Measurements from ENCODE around the gene GPR146.

GPR146 gene

DNA sequence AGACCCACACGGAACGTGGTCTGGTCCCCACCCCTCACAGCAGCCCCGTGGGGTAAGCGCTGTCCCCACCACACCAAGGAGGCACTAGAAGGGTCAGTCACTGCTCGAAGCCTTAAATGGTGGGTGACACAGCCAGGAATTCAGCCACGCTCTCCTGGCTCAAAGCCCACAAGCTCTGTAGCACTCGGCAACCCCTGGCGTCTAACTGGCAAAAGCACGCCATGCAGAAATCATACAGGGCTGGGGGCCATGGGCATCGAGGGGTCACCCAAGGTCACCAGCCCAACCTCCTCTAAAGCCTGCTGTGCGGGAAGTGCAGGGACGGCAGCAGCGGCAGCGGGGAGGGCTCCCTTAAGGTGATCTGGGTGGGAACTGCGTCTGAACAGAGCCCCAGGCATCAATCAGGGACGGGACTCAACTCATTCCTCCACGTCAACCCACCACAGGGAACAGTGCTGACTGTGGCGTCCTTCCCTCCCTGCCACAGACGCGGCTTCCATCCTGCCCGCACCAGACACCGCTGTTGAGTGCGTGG is 51.3 kb downstream of the GPR146 start:
- DNase-seq, result no peak

DNA sequence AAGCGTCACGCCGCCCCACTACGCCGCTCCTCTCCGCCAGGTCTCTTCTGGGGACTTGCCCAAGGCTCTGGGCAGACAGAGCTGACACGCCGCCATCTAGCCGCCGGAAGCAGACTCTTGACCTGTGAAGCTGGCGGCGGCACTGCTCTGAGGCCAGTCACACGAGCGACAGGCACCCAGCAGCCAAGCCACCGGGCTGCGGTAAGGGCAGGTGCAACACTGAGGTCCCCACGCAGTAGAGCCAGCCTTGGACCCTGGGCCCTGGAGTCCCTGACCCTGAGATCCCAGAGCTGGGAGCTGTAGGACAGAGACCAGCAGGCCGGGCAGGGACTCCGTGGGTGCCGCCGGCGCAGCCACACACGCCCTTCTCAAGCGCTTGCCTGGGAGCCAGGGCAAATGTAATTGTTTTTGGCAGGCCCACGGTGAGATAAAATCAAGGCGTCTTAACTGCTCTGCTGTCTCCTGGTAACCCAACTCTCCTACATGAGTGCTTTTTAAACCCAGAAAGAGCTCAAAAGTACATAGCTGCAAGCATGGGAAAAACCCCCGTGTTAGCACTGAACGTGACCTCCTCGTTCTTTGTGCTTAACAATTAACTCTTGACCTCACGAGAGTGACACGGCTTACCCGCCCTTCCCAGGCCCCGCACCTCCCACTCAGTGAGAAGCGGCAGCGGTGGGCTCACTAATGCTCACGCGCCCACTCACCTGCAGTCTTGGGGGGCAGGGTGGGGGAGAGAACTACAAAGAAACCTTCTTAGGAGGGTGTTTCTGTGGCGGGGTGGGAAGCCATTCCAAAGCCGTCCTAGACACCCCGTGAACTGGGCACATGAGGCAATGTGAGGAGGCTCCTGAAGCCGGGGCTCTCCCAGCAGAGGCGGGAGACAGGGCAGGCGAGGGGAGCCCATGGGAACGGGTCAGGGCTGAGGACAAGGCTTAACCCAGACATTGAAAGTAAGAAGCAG is 52.1 kb downstream of the GPR146 start:
- DNase-seq, result no peak

DNA sequence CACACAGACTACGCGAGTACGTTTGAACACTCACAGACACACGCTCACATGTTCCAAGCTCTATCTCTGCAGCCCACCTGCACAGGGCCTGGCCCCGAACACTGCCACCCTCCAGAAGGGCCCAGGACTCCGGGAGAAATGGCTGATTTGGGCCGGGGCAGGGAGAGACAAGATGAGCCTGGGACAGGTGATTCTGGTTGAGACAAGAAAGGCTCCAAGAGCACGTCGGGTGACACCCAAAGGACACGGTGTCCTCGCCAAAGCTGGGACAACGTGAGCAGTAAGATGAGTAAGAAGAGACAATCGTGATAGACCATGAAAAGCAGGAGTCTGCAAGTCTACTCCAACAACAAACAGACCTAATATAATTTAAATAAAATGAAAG is 52.8 kb downstream of the GPR146 start:
- DNase-seq, result no peak

DNA sequence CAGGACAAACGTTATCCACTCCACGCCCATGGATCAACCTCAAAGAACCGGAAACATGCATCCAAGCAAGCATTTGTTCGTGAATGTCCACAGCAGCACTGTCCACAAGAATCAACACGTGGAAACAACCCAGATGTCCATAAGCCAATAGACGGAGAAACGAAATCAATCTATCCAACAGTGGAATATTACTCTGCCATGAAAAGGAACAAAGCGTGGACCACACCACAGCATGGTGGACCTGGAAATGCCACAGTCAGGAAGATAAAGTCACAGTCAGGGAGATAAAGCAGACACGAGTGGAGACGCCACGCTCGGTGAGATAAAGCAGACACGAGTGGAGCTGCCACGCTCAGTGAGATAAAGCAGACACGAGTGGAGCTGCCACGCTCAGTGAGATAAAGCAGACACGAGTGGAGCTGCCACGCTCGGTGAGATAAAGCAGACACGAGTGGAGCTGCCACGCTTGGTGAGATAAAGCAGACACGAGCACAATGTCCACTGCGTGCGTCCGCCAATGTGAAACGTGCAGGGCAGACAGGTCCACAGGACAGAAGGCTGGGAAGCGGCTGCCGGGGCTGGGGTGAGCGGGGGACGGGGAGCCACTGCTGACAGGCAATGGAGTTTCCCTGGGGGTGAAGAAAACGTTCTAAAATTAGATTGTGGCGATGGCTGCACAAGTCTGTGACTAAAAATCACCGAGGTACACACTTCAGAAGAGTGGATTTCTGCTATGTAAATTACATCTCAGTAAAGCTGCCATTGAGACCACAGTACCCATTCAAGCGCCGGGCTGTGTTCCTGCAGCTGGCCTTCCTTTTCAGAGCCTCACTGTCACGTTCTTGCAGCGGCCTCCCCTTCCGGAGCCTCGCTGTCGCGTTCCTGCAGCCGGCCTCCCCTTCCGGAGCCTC is 54.2 kb downstream of the GPR146 start:
- DNase-seq, result no peak

DNA sequence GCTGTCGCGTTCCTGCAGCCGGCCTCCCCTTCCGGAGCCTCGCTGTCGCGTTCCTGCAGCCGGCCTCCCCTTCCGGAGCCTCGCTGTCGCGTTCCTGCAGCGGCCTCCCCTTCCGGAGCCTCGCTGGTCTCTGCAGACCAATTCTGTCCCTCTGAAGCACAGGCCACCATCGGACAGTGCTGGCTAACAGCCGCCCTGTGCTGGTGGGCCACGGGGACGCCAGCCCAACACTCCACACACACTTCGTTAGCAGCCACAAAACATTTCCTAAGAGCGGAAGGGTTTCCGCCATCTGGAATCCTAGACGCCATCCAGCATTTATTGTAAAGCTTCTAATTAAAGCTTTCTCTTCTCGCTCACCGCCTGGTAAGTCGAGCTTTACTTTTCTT is 54.8 kb downstream of the GPR146 start:
- DNase-seq, result no peak

DNA sequence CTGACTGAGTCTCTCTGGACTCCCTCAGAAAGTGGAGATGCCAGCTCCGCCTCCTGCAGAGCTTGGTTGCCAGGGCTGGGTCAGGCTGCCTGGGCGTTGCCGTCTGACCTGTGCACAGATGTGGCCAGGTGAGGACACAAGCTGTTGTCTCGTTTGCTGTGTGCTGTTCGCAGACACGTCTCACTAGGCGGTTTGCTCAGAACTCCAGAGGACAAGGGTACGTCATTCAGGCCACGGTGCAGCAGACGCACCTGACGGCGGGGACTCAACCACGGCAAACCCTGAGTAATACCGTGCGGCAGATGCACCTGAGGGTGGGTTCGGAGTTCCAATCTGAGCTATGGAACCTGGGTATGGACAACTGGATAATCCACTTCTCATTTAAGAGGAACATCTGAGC is 55.3 kb downstream of the GPR146 start:
- no peak for DNase-seq

DNA sequence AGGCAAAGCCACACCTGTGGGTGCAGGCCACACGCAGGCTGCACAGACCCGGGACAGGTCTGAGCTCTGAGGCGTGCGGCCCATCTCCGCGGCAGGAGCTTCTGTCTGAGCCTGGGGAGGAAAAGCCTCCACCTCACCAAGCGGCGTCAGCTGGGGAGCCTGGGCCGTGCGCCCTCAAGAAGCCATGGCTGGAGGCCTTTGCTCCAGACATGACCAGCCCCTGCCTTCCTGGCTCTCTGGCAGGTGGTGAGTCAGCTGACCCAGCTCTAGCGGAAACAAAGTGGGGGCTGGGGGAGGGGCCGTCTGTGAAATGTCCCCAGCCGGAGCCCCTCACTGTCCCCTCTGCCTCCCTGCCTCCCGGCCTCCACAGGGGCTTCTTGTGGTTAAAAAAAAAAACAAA is 56.0 kb downstream of the GPR146 start:
- DNase-seq, result no peak

DNA sequence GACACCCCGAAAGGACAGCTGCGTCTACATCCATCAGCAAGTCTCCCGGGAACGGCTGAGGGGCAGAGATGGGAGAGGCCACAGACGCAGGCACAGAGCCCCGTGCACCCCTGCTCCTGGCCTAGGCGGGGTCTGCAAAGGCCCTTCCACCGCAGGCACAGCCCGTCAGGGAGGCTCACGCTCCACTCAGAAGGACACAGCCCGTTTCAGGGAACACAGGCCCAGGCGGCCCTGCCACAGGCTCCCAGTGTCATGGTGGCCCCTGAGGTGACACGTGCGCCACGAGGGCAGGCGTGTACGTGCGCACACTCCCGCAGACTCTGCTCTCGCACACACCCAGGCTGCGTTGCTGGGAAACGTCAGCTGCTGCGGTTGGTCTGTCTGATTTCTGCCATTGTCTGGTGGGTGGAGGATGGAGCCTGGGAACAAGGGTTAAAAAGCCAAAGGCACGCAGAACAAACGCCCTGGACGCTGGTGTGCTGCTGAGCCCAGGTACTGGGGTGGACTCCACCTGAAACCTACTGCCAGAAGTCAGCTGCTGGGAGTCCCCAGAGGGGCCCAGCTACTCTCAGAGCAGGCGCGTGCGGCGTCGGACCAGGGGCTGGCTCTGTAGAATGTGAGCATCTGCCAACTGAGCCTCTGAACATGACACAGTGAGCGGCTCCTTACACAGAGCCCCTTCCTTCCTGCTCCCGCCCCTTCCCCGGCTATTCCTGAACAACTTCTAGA is 56.7 kb downstream of the GPR146 start:
- no peak for DNase-seq

DNA sequence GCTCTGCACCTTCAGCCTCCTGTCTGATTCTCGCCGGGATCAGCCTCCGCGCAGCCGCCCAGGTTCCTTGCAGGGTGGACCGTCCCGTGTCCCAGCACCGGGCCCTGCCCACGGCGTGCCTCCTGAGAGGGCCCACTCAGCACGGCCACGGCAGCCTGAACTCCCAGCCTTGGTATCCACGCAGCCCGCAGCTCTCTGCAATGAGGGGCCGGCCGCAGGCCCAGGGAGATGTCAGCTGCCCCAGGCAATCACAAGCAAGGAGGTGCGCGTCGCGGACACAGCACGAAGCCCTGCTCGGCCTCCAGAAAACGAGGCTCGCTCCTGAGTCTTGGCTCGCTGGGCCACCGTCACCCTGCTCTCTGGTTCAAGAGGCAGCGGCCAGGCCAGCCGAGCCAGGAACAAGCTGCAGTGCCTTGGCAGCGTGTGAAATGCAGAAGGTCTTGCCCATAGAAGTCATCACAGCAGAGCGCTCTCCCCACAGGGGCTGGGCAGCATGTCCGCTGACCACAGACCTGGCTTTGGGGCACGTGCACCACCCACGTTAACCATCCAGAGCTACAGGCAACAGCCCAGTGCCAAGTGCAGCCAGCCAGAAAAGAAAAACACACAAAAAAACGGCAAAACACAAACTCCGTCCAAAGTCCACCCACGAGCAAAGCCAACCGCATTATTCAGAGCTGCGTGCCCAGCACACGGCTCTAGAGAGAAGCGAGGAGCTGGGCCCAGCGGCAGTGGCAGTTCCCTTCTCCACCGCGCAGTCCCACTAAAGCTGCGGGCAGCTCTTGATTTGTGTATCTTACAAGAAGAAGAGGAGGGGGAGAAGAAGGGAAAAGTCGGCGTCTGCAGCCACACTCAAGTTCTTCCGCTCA is 57.5 kb downstream of the GPR146 start:
- no peak for DNase-seq

DNA sequence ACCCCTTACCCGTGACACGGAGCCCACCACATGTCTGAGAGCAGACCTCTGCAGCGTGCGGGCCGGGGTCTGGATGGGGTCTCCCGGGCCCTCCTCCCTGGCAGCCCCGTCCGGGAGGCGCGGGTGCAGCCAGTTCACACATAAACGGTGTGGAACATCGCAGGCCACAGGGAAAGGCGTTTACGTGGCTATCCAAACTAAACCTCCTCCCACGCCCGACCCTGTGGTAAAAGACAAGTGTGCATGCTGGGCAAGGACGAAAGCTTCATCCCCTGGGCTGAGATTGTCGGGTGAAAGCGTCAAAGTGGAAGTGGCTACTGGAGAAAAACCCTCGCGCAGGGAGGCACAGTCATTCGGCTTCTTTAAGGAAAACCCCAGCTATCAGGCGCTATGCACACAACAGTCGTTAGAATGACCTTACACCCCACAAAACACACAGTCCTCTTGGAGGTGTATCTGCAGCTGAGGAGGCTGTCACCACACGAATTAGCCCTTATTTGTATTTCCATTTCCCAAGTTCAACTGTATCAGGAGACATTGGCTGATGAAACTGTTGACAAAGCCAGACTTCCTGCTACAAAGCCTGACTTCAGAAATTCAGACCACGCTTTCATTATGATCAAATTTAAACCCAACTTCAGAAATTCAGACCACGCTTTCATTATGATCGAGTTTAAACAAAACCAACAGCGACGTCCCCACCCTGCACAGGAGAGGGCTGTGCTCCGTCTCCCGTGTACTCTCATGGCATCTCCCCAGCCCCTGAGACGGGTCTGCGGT is 58.9 kb downstream of the GPR146 start:
- no peak for DNase-seq

DNA sequence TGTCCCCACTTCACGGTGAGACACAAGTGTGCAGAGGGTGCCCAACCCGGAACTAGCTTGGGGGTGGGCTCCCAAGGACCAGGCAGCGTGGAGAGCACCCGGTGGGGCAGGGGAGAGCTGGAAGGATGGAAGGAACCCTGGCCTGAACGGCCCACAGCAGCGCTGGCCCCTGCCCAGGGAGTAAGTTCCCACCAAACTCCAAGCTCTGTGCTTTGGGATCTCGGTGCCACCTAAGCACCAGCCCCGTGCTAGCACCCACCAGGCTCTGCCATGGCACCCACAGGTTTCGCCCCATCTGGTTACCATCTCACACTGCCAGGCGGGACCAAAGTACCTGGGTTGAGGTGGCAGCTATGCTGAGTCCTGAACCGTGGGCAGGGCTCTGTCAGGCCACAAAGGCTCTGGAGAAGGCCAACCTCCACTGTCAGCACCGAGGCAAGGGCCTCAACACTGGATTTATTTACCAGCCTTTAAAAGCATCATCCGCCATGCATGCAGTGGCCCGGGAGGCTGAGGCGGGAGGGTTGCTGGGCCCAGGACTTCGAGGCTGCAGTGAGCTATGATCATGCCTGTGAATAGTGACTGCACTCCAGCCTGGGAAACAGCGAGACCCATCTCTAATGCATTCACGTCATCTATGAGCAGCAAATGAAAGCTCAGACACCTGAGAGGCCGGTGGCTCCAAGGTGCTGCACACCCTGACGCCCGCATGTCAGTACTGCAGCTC is 59.6 kb downstream of the GPR146 start:
- no peak for DNase-seq

DNA sequence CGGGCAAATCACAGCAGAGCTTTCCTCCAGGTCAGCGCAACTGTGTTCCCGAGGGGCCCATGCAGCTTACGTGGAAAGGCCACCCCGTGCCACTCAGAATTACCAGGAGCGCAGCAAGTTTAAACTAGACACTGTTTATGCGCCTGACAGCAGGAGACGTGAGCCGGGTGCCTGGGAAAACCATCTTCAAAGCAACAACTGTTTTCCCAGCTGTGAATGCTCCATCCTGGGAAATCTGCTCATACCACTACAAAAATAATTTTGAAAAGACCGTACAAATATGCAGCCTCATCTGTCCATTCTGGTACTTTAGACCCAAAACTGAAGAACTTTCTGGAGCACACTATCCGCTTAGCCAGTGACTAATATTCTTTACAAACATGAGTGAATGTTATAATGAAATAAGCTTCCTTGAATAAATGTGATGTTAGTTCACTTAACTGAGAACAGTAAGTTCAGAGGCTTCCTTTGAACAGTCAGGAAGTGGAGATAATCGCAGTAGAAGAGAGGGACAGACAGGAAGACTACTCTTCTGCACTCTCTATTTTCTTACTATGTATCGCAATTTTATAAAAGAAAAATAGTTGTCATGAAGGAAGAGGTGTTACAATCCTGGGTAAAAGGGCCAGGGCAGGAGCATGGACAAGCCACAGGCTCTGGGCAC is 60.3 kb downstream of the GPR146 start:
- DNase-seq, result no peak

DNA sequence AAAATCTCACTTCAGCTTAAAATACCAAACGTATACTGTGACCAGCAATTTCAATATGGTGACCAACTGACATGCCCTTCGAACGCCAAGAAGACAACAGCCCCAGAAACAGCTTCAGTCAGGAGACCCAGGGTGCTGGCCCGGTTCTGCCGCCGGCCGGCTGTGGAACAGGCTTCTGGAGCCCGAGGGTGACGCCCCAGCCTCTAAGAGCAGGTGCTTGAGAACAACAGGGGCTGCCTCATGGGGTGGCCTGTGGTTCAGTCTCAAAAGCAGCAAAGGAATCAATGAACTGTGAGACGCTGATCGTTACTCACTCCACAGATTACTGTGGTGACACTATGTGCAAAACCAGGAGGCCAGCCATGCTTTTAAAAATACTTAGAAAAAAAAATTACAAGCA is 60.8 kb downstream of the GPR146 start:
- no peak for DNase-seq

DNA sequence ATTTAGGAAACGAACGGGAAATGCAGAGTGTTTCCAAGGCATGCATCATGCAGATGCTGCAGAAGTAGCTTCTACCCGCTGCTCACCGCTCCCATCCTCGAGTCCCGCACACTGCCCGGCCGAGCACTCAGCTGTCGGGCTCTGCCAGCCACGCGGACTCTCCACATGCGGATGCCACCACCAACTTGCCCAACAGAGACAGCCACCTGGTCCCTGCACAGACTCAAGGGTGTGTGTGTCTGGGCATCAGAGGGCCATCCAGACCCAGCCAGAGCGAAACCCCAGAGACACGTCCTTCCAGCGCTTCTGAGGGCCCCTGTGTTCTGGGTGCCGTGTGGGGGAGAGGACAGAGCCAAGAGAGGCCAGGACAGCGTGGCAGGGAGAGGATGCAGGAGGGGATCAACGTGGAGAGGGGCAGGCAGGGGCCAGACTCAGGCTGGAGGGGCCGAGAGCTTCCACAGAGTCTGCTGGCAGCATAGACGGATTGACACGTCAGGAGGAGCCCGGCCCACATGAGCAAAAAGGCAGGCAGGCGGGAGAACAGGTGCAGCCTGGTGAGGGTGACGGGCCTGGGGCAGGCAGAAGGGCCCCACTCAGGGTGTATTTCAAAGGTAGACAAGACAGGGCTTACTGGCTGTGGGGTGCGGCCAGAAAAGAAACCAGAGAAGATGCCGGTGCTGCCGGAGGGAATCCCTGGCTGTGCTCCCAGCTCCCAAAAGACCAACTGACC is 61.9 kb downstream of the GPR146 start:
- DNase-seq, result no peak

DNA sequence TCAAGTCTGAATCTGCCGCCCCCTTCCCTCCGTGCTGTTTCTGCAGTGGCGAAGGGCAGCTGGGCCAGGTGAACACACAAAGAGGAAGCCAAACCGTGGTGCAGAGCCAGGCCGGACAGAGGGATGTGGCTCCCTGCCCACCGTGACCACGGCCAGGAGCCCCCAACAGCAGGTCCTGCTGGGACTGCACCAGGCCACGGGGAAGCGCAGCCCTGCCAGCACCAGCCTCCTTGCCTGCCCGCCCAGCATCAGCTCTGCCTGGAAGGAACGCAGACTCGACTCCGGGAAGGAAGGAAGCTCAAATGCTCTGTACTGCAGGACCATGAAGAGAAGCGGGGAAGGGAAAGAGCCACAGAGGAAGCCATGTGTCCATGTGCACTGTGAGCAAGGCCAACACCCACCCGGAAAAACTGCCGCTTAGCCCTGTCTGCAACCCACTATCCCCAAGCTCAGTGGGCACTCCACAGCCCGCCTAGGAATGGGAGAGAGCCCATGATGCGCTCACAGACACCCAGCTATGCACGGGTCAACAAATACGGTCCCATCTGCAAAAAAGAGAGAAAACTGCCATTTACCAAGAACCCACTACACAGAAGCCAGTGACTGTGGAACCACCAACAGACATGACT is 62.6 kb downstream of the GPR146 start:
- no peak for DNase-seq

DNA sequence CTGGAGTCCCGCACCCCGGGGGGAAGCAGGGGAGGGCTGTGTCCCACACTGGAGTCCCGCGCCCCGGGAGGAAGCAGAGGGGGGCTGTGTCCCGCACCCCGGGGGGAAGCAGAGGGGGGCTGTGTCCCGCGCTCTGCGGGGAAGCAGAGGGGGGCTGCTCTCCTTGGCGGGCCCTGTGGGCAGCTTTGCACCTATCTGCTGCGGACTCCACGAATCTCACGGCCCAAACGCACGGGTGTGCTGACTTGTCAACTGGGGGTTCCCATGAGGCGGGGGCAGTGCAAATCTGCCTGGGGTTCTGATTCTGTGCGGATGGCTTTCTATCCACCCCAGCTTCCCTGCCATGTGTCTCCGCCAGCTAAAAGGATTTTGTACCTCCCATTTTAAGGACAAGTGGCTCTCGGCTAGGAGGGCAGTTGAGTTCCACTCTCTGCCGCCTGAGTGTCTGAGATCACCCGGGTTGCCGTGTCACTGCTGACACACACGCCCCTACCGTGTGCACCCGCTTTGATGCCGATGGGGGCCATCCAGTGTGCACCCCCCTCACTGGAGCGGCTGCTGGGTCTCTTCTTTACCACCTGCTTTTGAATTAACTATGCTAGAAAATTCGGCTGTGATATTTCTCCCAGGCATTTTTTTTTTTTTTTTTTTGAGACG is 64.0 kb downstream of the GPR146 start:
- no peak for DNase-seq

Measured in stimulated activated CD4-positive, alpha-beta T cell treated with anti-CD3 and anti-CD28 coated beads, Interleukin-12 subunit alpha, Interleukin-12 subunit beta, amount 100 ng/mL, for 4 hours (primary cell).